GM23338 (cell line): ENCODE data around the gene PDCD7. TPM values are rescaled to one million over a fixed set of nuclear protein-coding genes. Genes with fewer than 3 reads are reported as not detected.

Experiments
- ATAC-seq: fragments of 200-7000 bp; cut with Tn5 transposase; 3 replicates; pipeline ENCODE4 v1.9.1; 2020
- DNase-seq: peaks from one replicate; pipeline ENCODE4 v3.0.0-alpha.2; 2015; ENCODE audit warnings: low spot score
- H2AFZ ChIP-seq: fragments of 200-600 bp; sonication (generic); 2 replicates; pipeline ENCODE4 v1.8.0; 2016; ENCODE audit warnings: antibody characterized with exemption, mild to moderate bottlenecking, moderate library complexity
- H3F3A ChIP-seq: fragments of 200-600 bp; sonication (generic); replicated peaks from 2 replicates; pipeline ENCODE4 v1.8.0; 2017; ENCODE audit warnings: antibody characterized with exemption, mixed run types, low read depth
- H3K27ac ChIP-seq: fragments of 200-600 bp; sonication (generic); 2 replicates; pipeline ENCODE4 v1.6.1; 2016; ENCODE audit warnings: low read depth
- H3K27me3 ChIP-seq: fragments of 200-600 bp; sonication (generic); 2 replicates; pipeline ENCODE4 v1.8.0; 2016; ENCODE audit warnings: mild to moderate bottlenecking, mixed run types, moderate library complexity; ENCODE audit not compliant: insufficient read depth
- H3K36me3 ChIP-seq: fragments of 200-600 bp; sonication (generic); 2 replicates; pipeline ENCODE4 v1.8.0; 2016; ENCODE audit warnings: mild to moderate bottlenecking; ENCODE audit not compliant: insufficient read depth
- H3K4me1 ChIP-seq: fragments of 200-600 bp; sonication (generic); 2 replicates; pipeline ENCODE4 v1.8.0; 2016; ENCODE audit warnings: mild to moderate bottlenecking, moderate library complexity; ENCODE audit not compliant: insufficient read depth
- H3K4me2 ChIP-seq: fragments of 200-600 bp; sonication (generic); 2 replicates; pipeline ENCODE4 v1.7.1; 2017; ENCODE audit warnings: mixed run types
- H3K4me3 ChIP-seq: fragments of 200-600 bp; sonication (generic); 2 replicates; pipeline ENCODE4 v1.6.1; 2016; ENCODE audit warnings: mixed run types
- H3K79me2 ChIP-seq: fragments of 200-600 bp; sonication (generic); replicated peaks from 2 replicates; pipeline ENCODE4 v1.8.0; 2017; ENCODE audit warnings: mild to moderate bottlenecking; ENCODE audit not compliant: insufficient read depth
- H3K9me2 ChIP-seq: fragments of 200-600 bp; sonication (generic); 2 replicates; pipeline ENCODE4 v1.8.0; 2017; ENCODE audit not compliant: insufficient read depth
- H4K20me1 ChIP-seq: fragments of 200-600 bp; sonication (generic); replicated peaks from 2 replicates; pipeline ENCODE4 v1.8.0; 2017; ENCODE audit warnings: mild to moderate bottlenecking; ENCODE audit not compliant: insufficient read depth
- H3K27ac Mint-ChIP-seq: 2 replicates; pipeline ENCODE4 v1.8.0; 2020; ENCODE audit warnings: inconsistent platforms, mild to moderate bottlenecking, moderate library complexity, mixed read lengths
- H3K27me3 Mint-ChIP-seq: 3 replicates; pipeline ENCODE4 v1.8.0; 2022; ENCODE audit warnings: low read depth, mild to moderate bottlenecking, moderate library complexity, mixed read lengths, inconsistent platforms; ENCODE audit not compliant: insufficient read depth, poor library complexity
- H3K36me3 Mint-ChIP-seq: 3 replicates; pipeline ENCODE4 v1.8.0; 2021; ENCODE audit warnings: low read depth, mild to moderate bottlenecking, inconsistent platforms, moderate library complexity, mixed read lengths
- H3K4me1 Mint-ChIP-seq: 3 replicates; pipeline ENCODE4 v1.8.0; 2020; ENCODE audit warnings: mild to moderate bottlenecking, inconsistent platforms, mixed read lengths
- H3K4me3 Mint-ChIP-seq: 3 replicates; pipeline ENCODE4 v1.8.0; 2021; ENCODE audit warnings: moderate library complexity, mild to moderate bottlenecking, inconsistent platforms, mixed read lengths
- H3K9me3 Mint-ChIP-seq: 3 replicates; pipeline ENCODE4 v1.8.0; 2020; ENCODE audit warnings: moderate library complexity, mild to moderate bottlenecking, inconsistent platforms, mixed read lengths
- CREB1 ChIP-seq: fragments of 250-450 bp; sonication (Bioruptor Pico); IDR thresholded peaks from 2 replicates; pipeline ENCODE4 v1.5.0; 2020; ENCODE audit warnings: low read depth, mild to moderate bottlenecking, moderate library complexity
- JUNB ChIP-seq: IDR thresholded peaks from one replicate; pipeline ENCODE4 v1.6.1; 2016; ENCODE audit warnings: antibody characterized with exemption; ENCODE audit not compliant: unreplicated experiment
- NANOG ChIP-seq: IDR thresholded peaks from 2 replicates; pipeline ENCODE4 v1.6.1; 2016; ENCODE audit warnings: antibody characterized with exemption, borderline replicate concordance
- POLR2AphosphoS5 ChIP-seq: IDR thresholded peaks from 2 replicates; pipeline ENCODE4 v1.6.1; 2016; ENCODE audit warnings: antibody characterized with exemption, low read depth
- STAT1 ChIP-seq: IDR thresholded peaks from one replicate; pipeline ENCODE4 v1.6.1; 2016; ENCODE audit warnings: antibody characterized with exemption; ENCODE audit not compliant: unreplicated experiment
- ZNF114 ChIP-seq: fragments of 250-450 bp; sonication (Bioruptor Pico); IDR thresholded peaks from 2 replicates; pipeline ENCODE4 v1.5.0; 2020; ENCODE audit warnings: mild to moderate bottlenecking, moderate library complexity
- ZNF331 ChIP-seq: fragments of 250-450 bp; sonication (Bioruptor Pico); IDR thresholded peaks from 2 replicates; pipeline ENCODE4 v1.5.0; 2020; ENCODE audit warnings: low read depth, mild to moderate bottlenecking, moderate library complexity
- polyA plus RNA-seq: library from polyadenylated mRNA; unstranded; fragments of >200 nt; fragmentation: Nextera tagmentation; extraction: Ambion mirVana; gene quantifications from 2 replicates; pipeline ENCODE4 v1.2.1, GENCODE V29; 2016
- total RNA-seq: library from RNA; depleted of rRNA; stranded (reverse); fragments of >200 nt; shearing (Covaris generic); gene quantifications from 2 replicates; pipeline ENCODE4 v1.2.3, GENCODE V29; 2014
- TF ChIP-seq, protein P1 (sequence below): IDR thresholded peaks from 2 replicates; pipeline ENCODE4 v1.6.1; 2016; ENCODE audit warnings: antibody characterized with exemption
- TF ChIP-seq, protein P2 (sequence below): fragments of 250-450 bp; sonication (Bioruptor Pico); IDR thresholded peaks from 2 replicates; pipeline ENCODE4 v1.5.0; 2020; ENCODE audit warnings: mild to moderate bottlenecking, moderate library complexity

The PDCD7 gene
- total and polyA plus RNA-seq, 2 experiments from 2014 or later = 16.8 to 21.2 TPM

- no peak for TF ChIP-seq POLR2AphosphoS5
- no peak for TF ChIP-seq JUNB
Measured at GRCh38 chr15:65071381-65071811, 62.2 kb downstream of the PDCD7 start (continued).

GRCh38 chr15:65069779-65070546 is 63.6 kb downstream of the PDCD7 start:
- H3K27ac Mint-ChIP-seq = no peak overlapping the region
- Histone ChIP-seq H3K4me3 (no peak overlapping the region), H4K20me1 (0 out of 2 replicates have a peak, but pooled peaks cover 3% of the 10 kb centered on the region), H3F3A (peaks cover 5% of the 10 kb centered on the region; the same call in 1 of the 2 replicates), H3K9me2 (no peaks in the 10 kb centered on the region), H3K27me3 (peaks cover 11% of the 10 kb centered on the region), H3K4me2 (no peak overlapping the region), H2AFZ (no peak overlapping the region), H3K79me2 (no peaks in the 10 kb centered on the region), H3K36me3 (no peaks in the 10 kb centered on the region), H3K4me1 (peaks cover 25% of the 10 kb centered on the region), H3K27ac (no peak overlapping the region)
- ATAC-seq = no peak
- H3K4me3 Mint-ChIP-seq = no peak overlapping the region
- H3K27me3 Mint-ChIP-seq = peaks cover 16% of the 10 kb centered on the region
- no peaks in the 10 kb centered on the region; the same call in 2 of the 3 replicates for H3K36me3 Mint-ChIP-seq
- no peak for DNase-seq
- TF ChIP-seq JUNB (no peak), ZNF331 (no peak), ZNF114 (CRISPR knock-in tag) (no peak), STAT1 (no peak), NANOG (no peak), CREB1 (CRISPR knock-in tag) (no peak)
- TF ChIP-seq, protein P1, sequence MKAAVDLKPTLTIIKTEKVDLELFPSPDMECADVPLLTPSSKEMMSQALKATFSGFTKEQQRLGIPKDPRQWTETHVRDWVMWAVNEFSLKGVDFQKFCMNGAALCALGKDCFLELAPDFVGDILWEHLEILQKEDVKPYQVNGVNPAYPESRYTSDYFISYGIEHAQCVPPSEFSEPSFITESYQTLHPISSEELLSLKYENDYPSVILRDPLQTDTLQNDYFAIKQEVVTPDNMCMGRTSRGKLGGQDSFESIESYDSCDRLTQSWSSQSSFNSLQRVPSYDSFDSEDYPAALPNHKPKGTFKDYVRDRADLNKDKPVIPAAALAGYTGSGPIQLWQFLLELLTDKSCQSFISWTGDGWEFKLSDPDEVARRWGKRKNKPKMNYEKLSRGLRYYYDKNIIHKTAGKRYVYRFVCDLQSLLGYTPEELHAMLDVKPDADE = no peak
- TF ChIP-seq, protein P2, sequence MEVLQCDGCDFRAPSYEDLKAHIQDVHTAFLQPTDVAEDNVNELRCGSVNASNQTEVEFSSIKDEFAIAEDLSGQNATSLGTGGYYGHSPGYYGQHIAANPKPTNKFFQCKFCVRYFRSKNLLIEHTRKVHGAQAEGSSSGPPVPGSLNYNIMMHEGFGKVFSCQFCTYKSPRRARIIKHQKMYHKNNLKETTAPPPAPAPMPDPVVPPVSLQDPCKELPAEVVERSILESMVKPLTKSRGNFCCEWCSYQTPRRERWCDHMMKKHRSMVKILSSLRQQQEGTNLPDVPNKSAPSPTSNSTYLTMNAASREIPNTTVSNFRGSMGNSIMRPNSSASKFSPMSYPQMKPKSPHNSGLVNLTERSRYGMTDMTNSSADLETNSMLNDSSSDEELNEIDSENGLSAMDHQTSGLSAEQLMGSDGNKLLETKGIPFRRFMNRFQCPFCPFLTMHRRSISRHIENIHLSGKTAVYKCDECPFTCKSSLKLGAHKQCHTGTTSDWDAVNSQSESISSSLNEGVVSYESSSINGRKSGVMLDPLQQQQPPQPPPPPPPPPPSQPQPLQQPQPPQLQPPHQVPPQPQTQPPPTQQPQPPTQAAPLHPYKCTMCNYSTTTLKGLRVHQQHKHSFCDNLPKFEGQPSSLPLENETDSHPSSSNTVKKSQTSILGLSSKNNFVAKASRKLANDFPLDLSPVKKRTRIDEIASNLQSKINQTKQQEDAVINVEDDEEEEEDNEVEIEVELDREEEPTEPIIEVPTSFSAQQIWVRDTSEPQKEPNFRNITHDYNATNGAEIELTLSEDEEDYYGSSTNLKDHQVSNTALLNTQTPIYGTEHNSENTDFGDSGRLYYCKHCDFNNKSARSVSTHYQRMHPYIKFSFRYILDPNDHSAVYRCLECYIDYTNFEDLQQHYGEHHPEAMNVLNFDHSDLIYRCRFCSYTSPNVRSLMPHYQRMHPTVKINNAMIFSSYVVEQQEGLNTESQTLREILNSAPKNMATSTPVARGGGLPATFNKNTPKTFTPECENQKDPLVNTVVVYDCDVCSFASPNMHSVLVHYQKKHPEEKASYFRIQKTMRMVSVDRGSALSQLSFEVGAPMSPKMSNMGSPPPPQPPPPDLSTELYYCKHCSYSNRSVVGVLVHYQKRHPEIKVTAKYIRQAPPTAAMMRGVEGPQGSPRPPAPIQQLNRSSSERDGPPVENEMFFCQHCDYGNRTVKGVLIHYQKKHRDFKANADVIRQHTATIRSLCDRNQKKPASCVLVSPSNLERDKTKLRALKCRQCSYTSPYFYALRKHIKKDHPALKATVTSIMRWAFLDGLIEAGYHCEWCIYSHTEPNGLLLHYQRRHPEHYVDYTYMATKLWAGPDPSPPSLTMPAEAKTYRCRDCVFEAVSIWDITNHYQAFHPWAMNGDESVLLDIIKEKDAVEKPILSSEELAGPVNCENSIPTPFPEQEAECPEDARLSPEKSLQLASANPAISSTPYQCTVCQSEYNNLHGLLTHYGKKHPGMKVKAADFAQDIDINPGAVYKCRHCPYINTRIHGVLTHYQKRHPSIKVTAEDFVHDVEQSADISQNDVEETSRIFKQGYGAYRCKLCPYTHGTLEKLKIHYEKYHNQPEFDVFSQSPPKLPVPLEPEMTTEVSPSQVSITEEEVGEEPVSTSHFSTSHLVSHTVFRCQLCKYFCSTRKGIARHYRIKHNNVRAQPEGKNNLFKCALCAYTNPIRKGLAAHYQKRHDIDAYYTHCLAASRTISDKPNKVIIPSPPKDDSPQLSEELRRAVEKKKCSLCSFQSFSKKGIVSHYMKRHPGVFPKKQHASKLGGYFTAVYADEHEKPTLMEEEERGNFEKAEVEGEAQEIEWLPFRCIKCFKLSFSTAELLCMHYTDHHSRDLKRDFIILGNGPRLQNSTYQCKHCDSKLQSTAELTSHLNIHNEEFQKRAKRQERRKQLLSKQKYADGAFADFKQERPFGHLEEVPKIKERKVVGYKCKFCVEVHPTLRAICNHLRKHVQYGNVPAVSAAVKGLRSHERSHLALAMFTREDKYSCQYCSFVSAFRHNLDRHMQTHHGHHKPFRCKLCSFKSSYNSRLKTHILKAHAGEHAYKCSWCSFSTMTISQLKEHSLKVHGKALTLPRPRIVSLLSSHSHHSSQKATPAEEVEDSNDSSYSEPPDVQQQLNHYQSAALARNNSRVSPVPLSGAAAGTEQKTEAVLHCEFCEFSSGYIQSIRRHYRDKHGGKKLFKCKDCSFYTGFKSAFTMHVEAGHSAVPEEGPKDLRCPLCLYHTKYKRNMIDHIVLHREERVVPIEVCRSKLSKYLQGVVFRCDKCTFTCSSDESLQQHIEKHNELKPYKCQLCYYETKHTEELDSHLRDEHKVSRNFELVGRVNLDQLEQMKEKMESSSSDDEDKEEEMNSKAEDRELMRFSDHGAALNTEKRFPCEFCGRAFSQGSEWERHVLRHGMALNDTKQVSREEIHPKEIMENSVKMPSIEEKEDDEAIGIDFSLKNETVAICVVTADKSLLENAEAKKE (CRISPR knock-in tag) = no peak
- H3K4me1 Mint-ChIP-seq = peaks cover 23% of the 10 kb centered on the region
- peaks cover 5% of the 10 kb centered on the region; the same call in 1 of the 3 replicates for H3K9me3 Mint-ChIP-seq
